GM19324 (cell line): ENCODE data around the gene SLC30A5.

ENCODE experiments used
- ATAC-seq: cut with Tn5 transposase; IDR thresholded peaks from one replicate; pipeline ENCODE4 v1.9.1; 2021; ENCODE audit warnings: mild to moderate bottlenecking, moderate library complexity; ENCODE audit not compliant: unreplicated experiment, low FRiP score

SLC30A5 gene

DNA sequence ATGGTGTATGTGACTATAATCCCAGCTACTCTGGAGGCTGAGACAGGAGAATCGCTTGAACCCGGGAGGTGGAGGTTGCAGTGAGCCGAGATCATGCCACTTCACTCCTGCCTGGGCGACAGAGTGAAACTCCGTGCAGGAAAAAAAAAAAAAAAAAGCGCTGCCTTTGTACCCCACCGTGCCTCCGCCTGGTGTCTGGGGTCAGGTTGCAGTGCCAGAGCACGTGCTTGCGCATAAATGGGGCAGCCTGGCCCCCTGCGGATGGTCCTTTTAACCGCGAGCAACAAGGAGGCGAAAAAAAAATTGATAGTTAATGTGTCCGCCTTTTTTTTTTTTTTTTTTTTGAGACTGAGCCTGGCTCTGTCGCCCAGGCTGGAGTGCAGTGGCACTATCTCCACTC lies 66.8 kb downstream of the SLC30A5 start:
- no peak for ATAC-seq

DNA sequence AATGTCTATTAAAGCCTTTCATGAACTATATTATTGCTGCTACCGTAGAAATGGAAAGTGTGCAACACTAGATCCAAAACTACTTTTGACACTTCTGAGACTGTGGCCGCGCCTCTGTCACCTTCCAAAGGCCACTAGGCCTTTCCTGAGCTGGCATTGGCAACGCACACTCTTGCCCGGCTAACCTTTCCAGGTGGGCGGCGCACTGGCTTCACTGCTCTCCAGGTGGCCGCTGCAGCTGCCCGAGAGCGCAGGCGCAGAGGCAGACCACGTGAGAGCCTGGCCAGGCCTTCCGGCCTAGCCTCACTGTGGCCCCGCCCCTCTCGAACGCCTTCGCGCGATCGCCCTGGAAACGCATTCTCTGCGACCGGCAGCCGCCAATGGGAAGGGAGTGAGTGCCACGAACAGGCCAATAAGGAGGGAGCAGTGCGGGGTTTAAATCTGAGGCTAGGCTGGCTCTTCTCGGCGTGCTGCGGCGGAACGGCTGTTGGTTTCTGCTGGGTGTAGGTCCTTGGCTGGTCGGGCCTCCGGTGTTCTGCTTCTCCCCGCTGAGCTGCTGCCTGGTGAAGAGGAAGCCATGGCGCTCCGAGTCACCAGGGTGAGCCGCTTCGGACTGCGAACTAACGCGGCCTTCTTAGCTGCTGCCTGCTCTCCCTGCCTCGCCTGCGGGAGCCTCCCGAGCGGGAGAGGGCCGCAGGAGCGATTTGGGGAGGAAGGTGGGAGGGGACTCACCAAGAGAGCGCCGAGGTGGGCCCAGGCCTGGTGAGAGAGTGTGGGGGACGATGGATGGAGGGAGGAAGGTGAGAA lies 73.1 kb downstream of the SLC30A5 start, which contains the start of gene CCNB1:
TSS of gene CCNB1 (plus strand) at position 465 of the 807 bp plus-strand sequence. CDS start at position 578, 113 bp downstream.
- ATAC-seq = peak; percentile 100

DNA sequence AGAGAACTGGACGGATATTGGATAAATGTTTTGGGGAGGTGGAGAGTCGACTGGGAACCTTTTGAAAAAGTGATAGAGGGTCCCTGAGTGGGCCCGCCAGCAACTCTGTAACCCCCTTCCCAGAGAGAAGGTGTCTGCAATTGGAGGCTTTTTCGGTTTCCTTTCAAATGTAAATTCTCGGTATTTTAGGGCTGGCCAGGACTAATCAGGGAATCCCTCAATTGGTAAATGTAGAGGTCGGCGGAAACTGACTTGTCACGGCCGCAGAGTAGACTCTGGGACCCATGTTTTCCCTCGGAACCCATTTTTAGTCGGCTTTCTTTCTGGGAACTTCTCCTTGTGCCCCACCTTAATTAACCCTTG lies 73.7 kb downstream of the SLC30A5 start:
- ATAC-seq = no peak

DNA sequence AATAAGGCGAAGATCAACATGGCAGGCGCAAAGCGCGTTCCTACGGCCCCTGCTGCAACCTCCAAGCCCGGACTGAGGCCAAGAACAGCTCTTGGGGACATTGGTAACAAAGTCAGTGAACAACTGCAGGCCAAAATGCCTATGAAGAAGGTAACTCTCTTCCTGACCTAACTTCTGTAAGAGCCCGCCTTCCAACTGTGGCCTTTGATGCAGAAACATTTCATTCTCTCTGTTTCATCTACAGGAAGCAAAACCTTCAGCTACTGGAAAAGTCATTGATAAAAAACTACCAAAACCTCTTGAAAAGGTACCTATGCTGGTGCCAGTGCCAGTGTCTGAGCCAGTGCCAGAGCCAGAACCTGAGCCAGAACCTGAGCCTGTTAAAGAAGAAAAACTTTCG lies 74.1 kb downstream of the SLC30A5 start:
- ATAC-seq = no peak

DNA sequence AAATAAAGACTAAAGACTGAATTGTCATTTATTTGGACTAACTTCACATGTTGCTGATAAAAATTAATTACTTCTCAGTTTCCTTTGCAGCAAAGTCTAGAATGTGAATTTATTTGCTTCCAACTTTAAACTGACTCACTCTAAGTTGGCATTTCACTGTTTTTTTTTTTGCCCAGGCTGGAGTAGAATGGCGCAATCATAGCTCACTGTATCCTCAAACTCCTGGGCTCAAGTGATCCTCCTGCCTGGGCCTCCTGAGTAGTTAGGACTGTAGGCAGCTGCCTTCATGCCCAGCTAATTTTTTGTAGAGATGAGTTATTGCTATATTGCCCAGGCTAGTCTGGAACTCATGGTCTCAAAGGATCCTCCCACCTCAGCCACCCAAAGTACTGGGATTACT lies 76.7 kb downstream of the SLC30A5 start:
- ATAC-seq = no peak

DNA sequence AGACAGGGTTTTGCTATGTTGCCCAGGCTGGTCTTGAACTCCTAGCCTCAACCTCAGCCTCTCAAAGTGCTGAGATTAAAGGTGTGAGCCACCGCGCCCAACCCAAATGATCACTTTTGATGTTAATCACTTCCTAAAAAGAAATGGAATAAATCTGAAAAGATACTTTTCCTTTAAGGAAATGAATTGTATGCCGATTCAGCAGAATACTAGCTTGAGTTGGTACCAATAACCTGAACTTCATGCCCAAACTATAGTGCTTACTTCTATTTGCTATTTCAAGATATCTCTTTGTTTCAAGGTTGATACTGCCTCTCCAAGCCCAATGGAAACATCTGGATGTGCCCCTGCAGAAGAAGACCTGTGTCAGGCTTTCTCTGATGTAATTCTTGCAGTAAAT lies 77.2 kb downstream of the SLC30A5 start:
- ATAC-seq = no peak
